HEK293 (cell line): ENCODE data around the gene ABCA7.

Experiments used
- CTCF ChIA-PET: fragments of 350-600 bp; formaldehyde crosslinking; extraction: SDS; loops from one replicate; lab custom pipeline; 2021; ENCODE audit warnings: antibody characterized with exemption; lab: Yijun Ruan, JAX
- POLR2A ChIA-PET: fragments of 300-600 bp; formaldehyde crosslinking; extraction: SDS; loops from one replicate; lab custom pipeline; 2020; ENCODE audit warnings: antibody characterized with exemption, inconsistent platforms; lab: Yijun Ruan, JAX
- H3K27ac ChIP-seq: fragments of 200-500 bp; sonication (Bioruptor generic); 2 replicates; pipeline ENCODE4 v1.5.1; 2014; ENCODE audit warnings: low read depth, low read length, control low read depth, inconsistent platforms; ENCODE audit errors: extremely low read depth
- H3K36me3 ChIP-seq, 2 experiments: fragments of 200-500 bp in 1 of 2; sonication (Bioruptor generic) in 1 of 2; 1 replicate in 1 of 2; 2 replicates in 1 of 2; pipeline ENCODE4 v1.5.1; 2014 to 2017; ENCODE audit warnings: inconsistent platforms in 2 of 2, low read length in 2 of 2; ENCODE audit not compliant: control insufficient read depth in 2 of 2, insufficient read depth in 1 of 2
- H3K4me1 ChIP-seq: fragments of 200-500 bp; sonication (Bioruptor generic); 2 replicates; pipeline ENCODE4 v1.5.1; 2014; ENCODE audit warnings: mild to moderate bottlenecking, low read length, inconsistent platforms; ENCODE audit not compliant: control insufficient read depth, insufficient read depth
- H3K4me3 ChIP-seq: 2 replicates; pipeline ENCODE4 v1.5.1; 2011; ENCODE audit warnings: low read depth, mild to moderate bottlenecking, control low read depth, low read length, moderate library complexity
- H3K9me3 ChIP-seq: fragments of 200-500 bp; sonication (Bioruptor generic); 2 replicates; pipeline ENCODE4 v1.5.1; 2014; ENCODE audit warnings: low read depth, low read length, inconsistent platforms; ENCODE audit not compliant: control insufficient read depth, insufficient read depth
- CTCF ChIP-seq: fragments of 450-650 bp; formaldehyde crosslinking; IDR thresholded peaks from 2 replicates; pipeline ENCODE4 v1.5.1; 2016; ENCODE audit warnings: missing biosample characterization, missing genetic modification characterization
- HIC1 ChIP-seq: fragments of 450-650 bp; formaldehyde crosslinking; IDR thresholded peaks from 2 replicates; pipeline ENCODE4 v1.5.1; 2016; ENCODE audit warnings: missing biosample characterization, missing genetic modification characterization
- KLF1 ChIP-seq: fragments of 450-650 bp; formaldehyde crosslinking; IDR thresholded peaks from 2 replicates; pipeline ENCODE4 v1.5.1; 2016; ENCODE audit warnings: missing biosample characterization, missing genetic modification characterization
- KLF17 ChIP-seq: fragments of 450-650 bp; formaldehyde crosslinking; IDR thresholded peaks from 2 replicates; pipeline ENCODE4 v1.5.1; 2016; ENCODE audit warnings: missing biosample characterization, missing genetic modification characterization
- KLF8 ChIP-seq: fragments of 450-650 bp; formaldehyde crosslinking; IDR thresholded peaks from 2 replicates; pipeline ENCODE4 v1.5.1; 2016; ENCODE audit warnings: missing biosample characterization, missing genetic modification characterization
- PATZ1 ChIP-seq: fragments of 450-650 bp; formaldehyde crosslinking; IDR thresholded peaks from 2 replicates; pipeline ENCODE4 v1.5.1; 2016; ENCODE audit warnings: missing biosample characterization, missing genetic modification characterization
- SP3 ChIP-seq: fragments of 450-650 bp; formaldehyde crosslinking; IDR thresholded peaks from 2 replicates; pipeline ENCODE4 v1.5.1; 2016; ENCODE audit warnings: missing biosample characterization, missing genetic modification characterization
- ZIC2 ChIP-seq: fragments of 450-650 bp; formaldehyde crosslinking; IDR thresholded peaks from 2 replicates; pipeline ENCODE4 v1.5.1; 2016; ENCODE audit warnings: missing biosample characterization, missing genetic modification characterization
- ZNF157 ChIP-seq: fragments of 450-650 bp; formaldehyde crosslinking; IDR thresholded peaks from 2 replicates; pipeline ENCODE4 v1.5.1; 2016; ENCODE audit warnings: missing biosample characterization, missing genetic modification characterization
- ZNF175 ChIP-seq: fragments of 450-650 bp; formaldehyde crosslinking; IDR thresholded peaks from 2 replicates; pipeline ENCODE4 v1.5.1; 2016; ENCODE audit warnings: missing biosample characterization, missing genetic modification characterization
- ZNF248 ChIP-seq: fragments of 450-650 bp; formaldehyde crosslinking; IDR thresholded peaks from 2 replicates; pipeline ENCODE4 v1.5.1; 2017; ENCODE audit warnings: missing biosample characterization, missing genetic modification characterization
- ZNF274 ChIP-seq, 2 experiments: fragments of 200-500 bp in 1 of 2; fragments of 450-650 bp in 1 of 2; sonication (Bioruptor generic) in 1 of 2; formaldehyde crosslinking in 1 of 2; IDR thresholded peaks; 2 replicates each; pipeline versions ENCODE4 v1.5.1 to v1.6.1; 2014 to 2016; ENCODE audit warnings: borderline replicate concordance in 1 of 2, inconsistent platforms in 1 of 2, low read length in 1 of 2, missing biosample characterization in 1 of 2, missing genetic modification characterization in 1 of 2
- ZNF335 ChIP-seq: fragments of 450-650 bp; formaldehyde crosslinking; conservative IDR thresholded peaks from 2 replicates; pipeline ENCODE4 v1.5.1; 2016; ENCODE audit warnings: missing biosample characterization, missing genetic modification characterization
- ZNF600 ChIP-seq: fragments of 450-650 bp; formaldehyde crosslinking; IDR thresholded peaks from 2 replicates; pipeline ENCODE4 v1.5.1; 2016; ENCODE audit warnings: missing biosample characterization, missing genetic modification characterization
- ZNF692 ChIP-seq: fragments of 450-650 bp; formaldehyde crosslinking; IDR thresholded peaks from 2 replicates; pipeline ENCODE4 v1.5.1; 2016; ENCODE audit warnings: missing biosample characterization, missing genetic modification characterization

ABCA7 gene

GRCh38 chr19:1074544-1075283 is 34.8 kb downstream of the ABCA7 start:
- CTCF ChIA-PET, result interaction anchor here (0.6 to 2.1 kb wide), 2 partner anchors 9 to 53 kb away, joined by 3 to 6 read pairs; partner anchors contain the start of gene RNU6-2
- Histone ChIP-seq H3K27ac (no peak overlapping the region), H3K4me3 (no peak overlapping the region), H3K4me1 (no peaks in the 10 kb centered on the region), H3K9me3 (no peaks in the 10 kb centered on the region), H3K36me3 (no peaks in the 10 kb centered on the region)
- TF ChIP-seq PATZ1 (peak; percentile 67), KLF8 (tag by site-specific recombination) (0 out of 2 replicates have a peak, but pooled peaks have one; percentile 25), SP3 (tag by site-specific recombination) (no peak), ZNF600 (peak; percentile 90), ZNF692 (no peak), ZNF274 (IDR thresholded peaks at IDR 0.05; ENCODE audit: low read length) (no peak), ZNF274 (tag by site-specific recombination; IDR thresholded peaks at IDR 0.05; ENCODE audit: borderline replicate concordance) (no peak), KLF1 (tag by site-specific recombination) (peak; percentile 19; the same call in 1 of the 2 replicates), ZNF248 (tag by site-specific recombination) (no peak), ZNF175 (tag by site-specific recombination) (no peak), ZIC2 (tag by site-specific recombination) (no peak), ZNF335 (tag by site-specific recombination) (peak; percentile 85), HIC1 (tag by site-specific recombination) (0 out of 2 replicates have a peak, but pooled peaks have one; percentile 24)
- POLR2A ChIA-PET, result interaction anchor here (0.7 to 2.0 kb wide), 2 partner anchors 11 to 178 kb away, joined by 3 to 8 read pairs; no protein-coding TSS in a partner anchor

GRCh38 chr19:1076046-1076386 is 36.1 kb downstream of the ABCA7 start:
- ChIA-PET POLR2A (interaction anchor here (0.7 to 2.0 kb wide), 3 partner anchors 9 to 11 kb away, joined by 3 to 8 read pairs (median 4); partner anchors contain the start of gene ARHGAP45), CTCF (interaction anchor here (0.6 to 2.1 kb wide), 3 partner anchors 9 to 1626 kb away, joined by 4 to 6 read pairs (median 5); no protein-coding TSS in a partner anchor)
- H3K36me3 ChIP-seq, result no peaks in the 10 kb centered on the region
- H3K27ac ChIP-seq, result no peak overlapping the region
- TF ChIP-seq ZNF157 (tag by site-specific recombination) (peak; percentile 96), KLF17 (no peak), CTCF (tag by site-specific recombination) (no peak)
- TF ChIP-seq, all 188 proteins: peak for 1
- no peak overlapping the region for H3K4me3 ChIP-seq
- no peaks in the 10 kb centered on the region for H3K9me3 ChIP-seq
- no peaks in the 10 kb centered on the region for H3K4me1 ChIP-seq
